Neuronal stem cell (in vitro differentiated cells): ENCODE results near the gene FKBP6.

ENCODE experiments used
- DNase-seq: peaks from one replicate; pipeline ENCODE4 v3.0.0-alpha.2; 2013; ENCODE audit warnings: low spot score
- H2AFZ ChIP-seq: one replicate; pipeline ENCODE4 v1.6.1; 2013; ENCODE audit warnings: mild to moderate bottlenecking, low read length, inconsistent platforms
- H2AK5ac ChIP-seq: 2 replicates; pipeline ENCODE4 v1.6.1; 2013; ENCODE audit warnings: low read depth, mild to moderate bottlenecking, inconsistent platforms, low read length, moderate library complexity, mixed read lengths
- H2BK120ac ChIP-seq: 2 replicates; pipeline ENCODE4 v1.6.1; 2013; ENCODE audit warnings: low read depth, mild to moderate bottlenecking, inconsistent platforms, low read length, moderate library complexity, mixed read lengths
- H2BK12ac ChIP-seq: one replicate; pipeline ENCODE4 v1.6.1; 2013; ENCODE audit warnings: low read length, inconsistent platforms
- H2BK15ac ChIP-seq: 2 replicates; pipeline ENCODE4 v1.6.1; 2013; ENCODE audit warnings: mild to moderate bottlenecking, low read length, inconsistent platforms, mixed read lengths
- H2BK5ac ChIP-seq: one replicate; pipeline ENCODE4 v1.6.1; 2013; ENCODE audit warnings: inconsistent platforms, mild to moderate bottlenecking, low read length, moderate library complexity
- H3K14ac ChIP-seq: one replicate; pipeline ENCODE4 v1.6.1; 2013; ENCODE audit warnings: low read length, inconsistent platforms
- H3K18ac ChIP-seq: 2 replicates; pipeline ENCODE4 v1.6.1; 2013; ENCODE audit warnings: low read length, inconsistent platforms
- H3K23ac ChIP-seq: 2 replicates; pipeline ENCODE4 v1.6.1; 2013; ENCODE audit warnings: low read depth, mild to moderate bottlenecking, mixed read lengths, low read length, inconsistent platforms; ENCODE audit not compliant: poor library complexity
- H3K27ac ChIP-seq: replicated peaks from 3 replicates; pipeline ENCODE4 v1.5.1; 2013; ENCODE audit warnings: low read length, inconsistent platforms
- H3K27me3 ChIP-seq, 3 experiments: 2 replicates each; pipeline ENCODE4 v1.6.1; 2013; ENCODE audit warnings: low read length in 3 of 3, mild to moderate bottlenecking in 2 of 3, inconsistent platforms in 1 of 3, low read depth in 1 of 3, mixed read lengths in 1 of 3, moderate library complexity in 1 of 3; ENCODE audit not compliant: control insufficient read depth in 3 of 3, insufficient read depth in 3 of 3
- H3K36me3 ChIP-seq, 2 donors: replicated peaks in 1 of 2; 2 replicates each; pipeline ENCODE4 v1.6.1; 2013; ENCODE audit warnings: low read length in 2 of 2; ENCODE audit not compliant: control insufficient read depth in 2 of 2, insufficient read depth in 2 of 2
- H3K4ac ChIP-seq: 2 replicates; pipeline ENCODE4 v1.6.1; 2013; ENCODE audit warnings: inconsistent platforms, mild to moderate bottlenecking, low read length, moderate library complexity
- H3K4me1 ChIP-seq, 2 donors: 1 replicate in 1 of 2; 2 replicates in 1 of 2; pipeline ENCODE4 v1.6.1; 2013; ENCODE audit warnings: low read length in 2 of 2, low read depth in 1 of 2; ENCODE audit not compliant: control insufficient read depth in 2 of 2, insufficient read depth in 1 of 2
- H3K4me2 ChIP-seq: one replicate; pipeline ENCODE4 v1.6.1; 2013; ENCODE audit warnings: mild to moderate bottlenecking, low read length, inconsistent platforms; ENCODE audit not compliant: insufficient read depth, poor library complexity, severe bottlenecking
- H3K4me3 ChIP-seq, 2 donors: 2 replicates each; pipeline ENCODE4 v1.5.1; 2013; ENCODE audit warnings: low read length in 2 of 2, mild to moderate bottlenecking in 2 of 2, inconsistent platforms in 1 of 2, moderate library complexity in 1 of 2
- H3K79me1 ChIP-seq: one replicate; pipeline ENCODE4 v1.6.1; 2013; ENCODE audit warnings: low read depth, mild to moderate bottlenecking, inconsistent platforms, low read length, moderate library complexity
- H3K9ac ChIP-seq: one replicate; pipeline ENCODE4 v1.6.1; 2013; ENCODE audit warnings: mild to moderate bottlenecking, low read depth, low read length, inconsistent platforms; ENCODE audit not compliant: poor library complexity
- H3K9me3 ChIP-seq, 2 donors: replicated peaks in 1 of 2; 2 replicates each; pipeline versions ENCODE3 to v1.6.1; 2013; ENCODE audit warnings: low read length in 2 of 2, mild to moderate bottlenecking in 2 of 2, inconsistent platforms in 1 of 2, low read depth in 1 of 2, mixed read lengths in 1 of 2, moderate library complexity in 1 of 2; ENCODE audit not compliant: control insufficient read depth in 2 of 2, insufficient read depth in 1 of 2
- H4K8ac ChIP-seq: one replicate; pipeline ENCODE4 v1.6.1; 2013; ENCODE audit warnings: low read depth, mild to moderate bottlenecking, inconsistent platforms, low read length, moderate library complexity
- H4K91ac ChIP-seq: one replicate; pipeline ENCODE4 v1.6.1; 2013; ENCODE audit warnings: low read length, low read depth, mild to moderate bottlenecking, inconsistent platforms; ENCODE audit not compliant: poor library complexity
- WGBS, 2 donors: extraction: QIAGEN DNeasy Blood & Tissue Kit; methylation state at CpG; one replicate each; pipeline ENCODE4 v1.1.7; 2013; ENCODE audit warnings: missing lambda C conversion rate in 2 of 2, mixed read lengths in 1 of 2; ENCODE audit not compliant: insufficient read length in 2 of 2, insufficient replicate concordance in 1 of 2; ENCODE audit errors: extremely low coverage in 2 of 2; 5-methylcytosine and 5-hydroxymethylcytosine counted together

FKBP6 gene

GRCh38 chr7:73354196-73354595, 26.2 kb downstream of the FKBP6 start:
- Histone ChIP-seq H3K36me3 (no peaks in the 10 kb centered on the region), H3K27me3 (no peaks in the 10 kb centered on the region), H3K9ac (peak overlapping the region; percentile 6), H3K18ac (peak overlapping the region; percentile 89), H3K4ac (no peak overlapping the region), H4K91ac (peak overlapping the region; percentile 80), H3K9me3 (peaks cover 4 to 10% of the 10 kb centered on the region in 2 donors), H3K23ac (peak overlapping the region; percentile 16), H2AK5ac (peak overlapping the region; percentile 95), H2BK12ac (no peak overlapping the region), H2BK5ac (no peak overlapping the region), H4K8ac (peak overlapping the region; percentile 19), H3K4me1 (peaks cover 7 to 14% of the 10 kb centered on the region in 2 donors), H3K4me2 (no peak overlapping the region), H2BK120ac (no peak overlapping the region), H3K27ac (no peak overlapping the region), H3K4me3 (peak overlapping the region in 1 of 2 donors; percentile 20), H2BK15ac (peak overlapping the region; percentile 66), H2AFZ (peak overlapping the region; percentile 11), H3K79me1 (no peaks in the 10 kb centered on the region), H3K14ac (peak overlapping the region; percentile 9)
- WGBS, 2 donors = no CpG with 5 or more reads among the region's 9 CpGs
- no peak for DNase-seq

- Histone ChIP-seq H2BK12ac (no peak overlapping the region), H3K9ac (no peak overlapping the region), H3K4me3 (no peak overlapping the region), H4K8ac (peak overlapping the region; percentile 53), H2AFZ (peak overlapping the region; percentile 83), H2BK120ac (no peak overlapping the region), H2BK5ac (no peak overlapping the region), H3K27me3 (no peaks in the 10 kb centered on the region), H3K23ac (peak overlapping the region; percentile 8), H3K4me1 (peaks cover 7 to 14% of the 10 kb centered on the region in 2 donors), H3K36me3 (no peaks in the 10 kb centered on the region), H3K79me1 (no peaks in the 10 kb centered on the region), H2AK5ac (no peak overlapping the region), H2BK15ac (peak overlapping the region; percentile 66), H3K9me3 (peaks cover 4 to 11% of the 10 kb centered on the region in 2 donors), H3K27ac (no peak overlapping the region), H3K14ac (no peak overlapping the region), H3K4me2 (no peak overlapping the region), H3K18ac (peak overlapping the region; percentile 49), H3K4ac (no peak overlapping the region), H4K91ac (no peak overlapping the region)
- no peak for DNase-seq
- no CpG with 5 or more reads among the region's 17 CpGs for WGBS, 2 donors
Measured at GRCh38 chr7:73354821-73355220, 26.9 kb downstream of the FKBP6 start.

DNA sequence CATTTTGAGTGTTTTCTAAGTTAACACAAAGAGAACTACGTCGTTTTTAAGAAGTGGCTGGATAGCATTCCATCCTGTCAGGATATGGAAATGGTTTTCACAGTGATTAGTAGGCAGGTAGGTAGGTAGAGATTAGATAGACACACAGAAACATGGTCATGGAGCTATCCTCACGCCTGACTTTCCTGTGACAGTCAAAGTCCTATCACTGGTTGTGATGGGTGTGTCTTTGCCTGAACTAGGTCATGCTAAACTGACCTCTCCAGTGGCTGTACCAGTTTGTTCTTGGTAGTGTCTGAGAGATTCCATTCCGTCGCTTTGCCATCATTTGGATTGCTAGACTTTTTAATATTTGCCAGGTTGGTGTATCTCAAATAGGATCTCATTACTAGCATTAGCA, 28.2 kb downstream of the FKBP6 start:
- Histone ChIP-seq H4K91ac (no peak overlapping the region), H2BK12ac (no peak overlapping the region), H3K23ac (no peak overlapping the region), H3K27ac (no peak overlapping the region), H2BK15ac (no peak overlapping the region), H3K14ac (no peak overlapping the region), H2AK5ac (no peak overlapping the region), H3K36me3 (no peaks in the 10 kb centered on the region), H3K18ac (no peak overlapping the region), H3K4me2 (no peak overlapping the region), H4K8ac (no peak overlapping the region), H3K79me1 (no peaks in the 10 kb centered on the region), H3K27me3 (no peaks in the 10 kb centered on the region), H2AFZ (no peak overlapping the region), H3K4ac (no peak overlapping the region), H2BK5ac (no peak overlapping the region), H3K9me3 (peaks cover 4 to 14% of the 10 kb centered on the region in 2 donors), H2BK120ac (no peak overlapping the region), H3K4me3 (no peak overlapping the region), H3K9ac (no peak overlapping the region), H3K4me1 (peaks cover 6 to 7% of the 10 kb centered on the region in 2 donors)
- no CpG with 5 or more reads among the region's 5 CpGs for WGBS, 2 donors
- DNase-seq = no peak

DNA sequence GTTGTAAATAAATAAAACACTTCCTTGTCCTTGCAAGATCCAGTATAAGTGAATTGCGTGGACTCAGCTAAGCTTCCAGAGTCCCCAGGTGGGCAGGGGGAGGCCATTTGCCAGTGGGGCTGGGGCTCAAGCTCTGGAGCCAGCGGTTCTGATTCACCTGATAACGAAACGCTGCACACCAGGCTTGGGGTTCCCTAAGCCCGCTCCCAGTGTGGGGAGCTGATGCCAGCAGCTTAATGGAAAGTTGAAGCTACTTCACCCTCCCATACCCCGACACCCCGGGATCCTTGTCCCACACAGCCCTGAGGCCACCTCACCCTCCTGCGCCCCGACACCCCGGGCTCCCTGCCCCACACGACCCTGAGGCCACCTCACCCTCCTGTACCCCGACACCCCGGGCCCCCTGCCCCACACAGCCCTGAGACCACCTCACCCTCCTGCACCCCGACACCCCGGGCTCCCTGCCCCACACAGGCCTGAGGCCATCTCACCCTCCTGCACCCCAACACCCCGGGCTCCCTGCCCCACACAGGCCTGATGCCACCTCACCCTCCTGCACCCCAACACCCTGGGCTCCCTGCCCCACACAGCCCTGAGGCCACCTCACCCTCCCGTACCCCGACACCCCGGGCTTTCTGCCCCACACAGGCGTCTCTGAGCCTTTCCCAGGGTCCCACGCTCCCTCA, 30.8 kb downstream of the FKBP6 start:
- no peak overlapping the region for H2BK120ac ChIP-seq
- no peak overlapping the region for H2BK12ac ChIP-seq
- H4K91ac ChIP-seq = no peak overlapping the region
- WGBS, 2 donors = no CpG with 5 or more reads among the region's 21 CpGs
- H3K4me3 ChIP-seq = no peak overlapping the region
- H3K9ac ChIP-seq = peak overlapping the region; percentile 15
- DNase-seq = no peak
- peak overlapping the region; percentile 67 for H3K23ac ChIP-seq
- H3K27me3 ChIP-seq = peaks cover 0 to 5% (median 0%) of the 10 kb centered on the region in 3 experiments
- peaks cover 0 to 8% of the 10 kb centered on the region in 2 donors for H3K9me3 ChIP-seq
- H3K14ac ChIP-seq = no peak overlapping the region
- peaks cover 6 to 7% of the 10 kb centered on the region in 2 donors for H3K4me1 ChIP-seq
- peak overlapping the region; percentile 93 for H2AFZ ChIP-seq
- no peak overlapping the region for H3K4me2 ChIP-seq
- no peak overlapping the region for H4K8ac ChIP-seq
- H3K36me3 ChIP-seq = no peaks in the 10 kb centered on the region
- no peaks in the 10 kb centered on the region for H3K79me1 ChIP-seq
- peak overlapping the region; percentile 72 for H3K4ac ChIP-seq
- peak overlapping the region; percentile 5 for H2BK5ac ChIP-seq
- peak overlapping the region; percentile 80 for H3K18ac ChIP-seq
- peak overlapping the region; percentile 59 for H2AK5ac ChIP-seq
- H3K27ac ChIP-seq = no peak overlapping the region
- no peak overlapping the region for H2BK15ac ChIP-seq
